Activated T-cell treated with anti-CD3 and anti-CD28 coated beads for 1 hour (primary cell): Measurements from ENCODE around the gene NSMCE4A.
"Not testable (repeated sequence)": the region's sequence is repeated elsewhere in the genome, so short reads cannot be mapped to it uniquely, and the experiment has no call there.

Source experiments
- DNase-seq: peaks from one replicate; pipeline ENCODE4 v3.0.0-alpha.2; 2020; ENCODE audit warnings: low read depth

NSMCE4A gene, protein sequence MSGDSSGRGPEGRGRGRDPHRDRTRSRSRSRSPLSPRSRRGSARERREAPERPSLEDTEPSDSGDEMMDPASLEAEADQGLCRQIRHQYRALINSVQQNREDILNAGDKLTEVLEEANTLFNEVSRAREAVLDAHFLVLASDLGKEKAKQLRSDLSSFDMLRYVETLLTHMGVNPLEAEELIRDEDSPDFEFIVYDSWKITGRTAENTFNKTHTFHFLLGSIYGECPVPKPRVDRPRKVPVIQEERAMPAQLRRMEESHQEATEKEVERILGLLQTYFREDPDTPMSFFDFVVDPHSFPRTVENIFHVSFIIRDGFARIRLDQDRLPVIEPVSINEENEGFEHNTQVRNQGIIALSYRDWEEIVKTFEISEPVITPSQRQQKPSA

DNA sequence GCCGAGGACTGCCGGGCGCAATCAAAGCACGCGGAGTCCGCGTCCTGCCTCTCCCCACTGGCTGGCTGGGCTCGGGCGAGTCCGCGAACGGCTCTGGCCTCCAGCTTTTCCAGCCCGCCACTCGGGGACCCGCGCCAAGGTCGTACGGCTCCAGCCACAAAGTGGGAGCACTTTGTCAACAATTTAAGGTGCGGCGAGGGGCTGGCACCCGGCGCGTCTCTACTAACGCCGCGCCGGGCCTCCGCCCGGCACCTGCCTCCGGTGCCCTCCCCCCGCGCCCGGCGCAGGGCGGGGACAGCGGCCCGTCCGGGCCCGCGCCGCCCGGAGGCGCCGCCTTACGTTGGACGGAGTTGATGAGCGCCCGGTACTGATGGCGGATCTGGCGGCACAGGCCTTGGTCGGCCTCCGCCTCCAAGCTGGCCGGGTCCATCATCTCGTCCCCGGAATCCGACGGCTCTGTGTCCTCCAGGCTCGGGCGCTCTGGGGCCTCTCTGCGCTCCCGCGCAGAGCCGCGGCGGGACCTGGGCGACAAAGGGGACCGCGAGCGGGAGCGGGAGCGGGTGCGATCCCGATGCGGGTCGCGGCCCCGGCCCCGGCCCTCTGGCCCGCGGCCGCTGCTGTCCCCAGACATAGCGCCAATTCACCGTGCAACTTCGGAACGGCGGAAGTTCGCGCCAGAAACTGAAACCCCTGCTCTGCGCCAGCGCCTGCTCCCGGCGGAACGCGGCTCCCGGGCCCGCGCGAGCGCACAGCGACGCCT lies at the start of gene NSMCE4A:
NSMCE4A (minus strand) TSS at position 683 of the 760 bp plus-strand sequence; CDS start at position 631, 52 bp downstream.
- peak; percentile 53 for DNase-seq

DNA sequence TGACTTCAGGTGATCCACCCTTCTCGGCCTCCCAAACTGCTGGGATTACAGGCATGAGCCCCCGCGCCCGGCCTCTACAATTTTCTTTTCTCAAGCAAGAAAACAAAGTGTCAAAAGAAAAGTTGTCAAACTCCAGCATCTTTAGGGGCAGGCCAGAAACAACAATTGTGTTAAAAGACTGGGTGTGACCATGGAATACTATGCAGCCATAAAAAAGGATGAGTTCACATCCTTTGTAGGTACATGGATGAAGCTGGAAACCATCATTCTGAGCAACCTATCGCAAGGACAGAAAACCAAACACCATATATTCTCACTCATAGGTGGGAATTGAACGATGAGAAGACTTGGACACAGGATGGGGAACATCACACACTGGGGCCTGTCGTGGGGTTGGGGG lies 48.2 kb upstream of the NSMCE4A start:
- not testable (repeated sequence) for DNase-seq

DNA sequence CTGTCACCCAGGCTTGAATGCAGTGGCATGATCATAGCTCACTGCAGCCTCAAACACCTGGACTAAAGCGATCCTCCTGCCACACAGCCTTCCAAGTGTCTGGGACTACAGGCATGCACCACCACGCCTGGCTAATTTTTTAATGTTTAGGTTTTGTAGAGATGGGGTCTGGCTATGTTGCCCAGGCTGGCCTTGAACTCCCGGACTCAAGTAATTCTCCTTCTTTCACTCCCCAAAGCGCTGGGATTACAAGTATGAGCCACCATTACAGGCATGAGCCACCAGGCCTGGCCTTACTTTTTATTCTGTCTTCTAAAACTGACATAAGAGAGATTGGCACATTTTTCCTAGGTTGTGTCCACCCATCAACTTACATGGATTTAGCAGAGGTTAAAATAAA lies 47.3 kb upstream of the NSMCE4A start:
- DNase-seq: no peak

DNA sequence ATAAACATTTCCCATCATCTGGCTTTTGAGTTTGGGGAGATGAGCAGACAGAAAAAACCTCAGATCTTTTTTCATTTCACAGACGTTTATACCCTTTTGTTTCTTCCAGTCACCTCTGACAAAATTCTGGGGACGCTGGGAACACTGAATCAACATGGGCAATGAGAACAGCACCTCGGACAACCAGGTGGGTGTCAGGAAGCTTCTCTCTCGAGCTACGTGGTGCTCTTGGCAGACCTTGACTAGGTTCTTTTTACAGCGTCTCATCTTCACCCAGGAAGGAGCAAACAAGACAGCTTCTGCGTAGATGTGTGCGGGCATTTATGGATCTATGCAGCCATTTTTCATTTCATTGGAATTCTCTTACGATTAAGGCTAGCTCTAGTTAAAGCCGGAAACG lies 46.8 kb upstream of the NSMCE4A start:
- no peak for DNase-seq

DNA sequence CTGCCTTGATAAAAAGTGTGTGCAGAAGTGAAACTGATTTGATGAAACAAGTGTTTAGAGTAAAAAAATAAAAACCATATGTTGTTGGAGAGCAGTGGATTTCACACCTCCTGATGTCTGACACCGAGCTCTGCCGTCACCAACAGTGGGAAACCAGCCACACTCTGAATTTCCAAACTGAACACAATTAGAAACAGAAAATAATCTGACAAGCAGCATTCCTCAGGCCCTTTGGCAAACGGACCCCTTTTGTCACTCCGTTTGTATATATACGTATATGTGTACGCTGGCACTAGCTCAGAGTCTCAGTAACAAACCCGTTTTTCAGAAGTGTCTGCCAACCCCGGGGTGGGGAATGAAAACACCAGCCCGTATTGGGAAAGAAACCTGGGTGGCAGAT lies 46.4 kb upstream of the NSMCE4A start:
- DNase-seq: no peak

DNA sequence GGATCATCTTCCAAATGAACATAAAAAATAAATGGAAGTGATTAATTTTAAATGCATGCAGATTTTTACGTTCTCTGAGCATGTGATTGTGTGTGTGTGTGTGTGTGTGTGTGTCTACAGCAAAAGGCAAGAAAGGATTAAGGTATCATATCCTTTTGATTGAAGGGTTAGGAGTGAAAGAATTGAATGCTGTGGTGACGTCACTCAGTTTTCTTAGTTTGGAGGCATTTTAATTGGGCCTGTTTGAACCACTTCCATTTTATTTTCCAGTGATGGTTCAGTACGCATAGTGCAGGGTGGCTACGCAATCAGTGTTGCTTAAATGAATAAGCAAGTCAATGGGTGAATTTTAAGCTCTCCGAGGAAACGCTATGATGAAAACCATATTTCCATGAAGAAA lies 45.2 kb upstream of the NSMCE4A start:
- DNase-seq: no peak

DNA sequence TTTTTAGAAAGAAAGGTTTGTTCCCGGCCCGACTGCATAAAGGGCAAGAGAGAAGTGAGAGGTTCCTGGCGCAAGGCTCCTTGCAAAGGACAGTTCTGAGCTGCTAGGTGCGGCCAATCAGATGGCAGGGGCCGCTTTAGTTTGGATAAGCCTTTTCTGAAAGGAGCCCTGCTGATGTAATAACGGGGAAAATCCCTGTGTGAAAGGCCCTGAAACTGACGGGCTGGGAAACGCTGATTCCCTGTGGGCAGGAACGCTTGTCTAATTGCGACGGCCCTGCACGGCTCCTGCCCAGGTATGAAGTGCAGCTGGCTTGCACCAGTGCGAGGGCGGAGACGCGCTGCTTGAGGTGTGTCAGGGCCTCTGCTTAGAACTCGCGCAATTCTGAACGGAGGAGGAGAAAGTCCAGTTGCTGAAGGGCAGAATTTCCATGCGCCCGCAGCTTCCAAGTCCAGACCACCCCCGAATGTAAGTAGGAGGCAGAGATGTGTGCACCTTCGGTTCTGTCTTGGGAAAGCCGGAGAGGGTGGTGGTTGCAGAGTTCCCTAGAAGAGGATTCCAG lies 44.5 kb upstream of the NSMCE4A start:
- DNase-seq: no peak

DNA sequence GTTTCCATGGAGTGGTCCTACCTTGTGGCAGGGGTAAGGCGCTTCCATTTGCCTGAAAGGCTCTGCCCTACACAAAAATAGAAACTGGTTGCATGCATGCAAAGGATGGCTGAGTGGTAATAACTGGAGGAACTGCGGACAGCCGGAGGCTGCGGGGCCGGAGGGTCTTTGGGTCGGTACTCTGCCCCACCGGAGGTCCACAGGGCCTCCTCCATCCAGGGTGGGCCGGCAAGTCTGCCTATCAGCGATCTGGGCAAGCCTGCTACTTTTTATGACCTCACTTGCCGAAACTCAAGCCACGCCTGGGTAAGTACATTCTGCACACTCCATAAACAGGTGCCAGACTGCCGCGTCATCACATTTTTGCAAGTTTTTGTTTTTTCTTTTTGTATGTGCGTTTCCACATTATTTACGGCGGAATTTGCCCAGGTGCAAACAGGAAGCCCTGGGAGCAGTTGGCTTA lies 44.0 kb upstream of the NSMCE4A start:
- DNase-seq: no peak

DNA sequence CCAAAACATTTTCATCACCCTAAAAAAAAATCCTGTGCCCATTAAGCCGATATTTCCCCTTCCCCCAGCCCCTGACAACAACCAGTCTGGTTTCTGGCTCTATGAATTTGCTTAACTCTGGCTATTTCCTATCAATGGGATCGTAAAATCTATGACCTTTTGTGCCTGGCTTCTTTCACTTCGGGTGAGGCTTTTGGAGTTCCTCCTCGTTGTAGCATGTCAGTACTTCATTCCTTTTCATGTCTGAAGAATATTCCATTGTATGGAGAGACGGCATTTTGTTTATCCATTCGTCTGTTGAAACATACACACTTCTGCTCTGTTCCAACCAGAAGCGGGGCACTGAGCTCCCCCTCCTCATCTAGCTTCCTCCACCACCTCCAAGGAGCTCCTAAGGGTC lies 43.5 kb upstream of the NSMCE4A start:
- DNase-seq: no peak

DNA sequence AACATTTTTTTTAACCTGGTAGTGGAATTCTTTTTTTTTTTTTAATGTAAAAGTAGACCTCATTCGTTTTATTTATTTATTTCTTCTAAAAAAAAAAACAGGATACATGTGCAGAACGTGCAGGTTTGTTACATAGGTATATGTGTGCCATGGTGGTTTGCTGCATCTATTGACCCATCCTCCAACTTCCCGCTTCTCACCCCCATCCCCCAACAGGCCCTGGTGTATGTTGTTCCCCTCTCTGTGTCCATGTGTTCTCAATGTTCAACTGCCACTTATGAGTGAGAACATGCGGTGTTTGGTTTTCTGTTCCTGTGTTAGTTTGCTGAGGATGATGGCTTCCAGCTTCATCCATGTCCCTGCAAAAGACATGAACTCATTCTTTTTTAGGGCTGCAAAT lies 42.9 kb upstream of the NSMCE4A start:
- DNase-seq: not testable (repeated sequence)

DNA sequence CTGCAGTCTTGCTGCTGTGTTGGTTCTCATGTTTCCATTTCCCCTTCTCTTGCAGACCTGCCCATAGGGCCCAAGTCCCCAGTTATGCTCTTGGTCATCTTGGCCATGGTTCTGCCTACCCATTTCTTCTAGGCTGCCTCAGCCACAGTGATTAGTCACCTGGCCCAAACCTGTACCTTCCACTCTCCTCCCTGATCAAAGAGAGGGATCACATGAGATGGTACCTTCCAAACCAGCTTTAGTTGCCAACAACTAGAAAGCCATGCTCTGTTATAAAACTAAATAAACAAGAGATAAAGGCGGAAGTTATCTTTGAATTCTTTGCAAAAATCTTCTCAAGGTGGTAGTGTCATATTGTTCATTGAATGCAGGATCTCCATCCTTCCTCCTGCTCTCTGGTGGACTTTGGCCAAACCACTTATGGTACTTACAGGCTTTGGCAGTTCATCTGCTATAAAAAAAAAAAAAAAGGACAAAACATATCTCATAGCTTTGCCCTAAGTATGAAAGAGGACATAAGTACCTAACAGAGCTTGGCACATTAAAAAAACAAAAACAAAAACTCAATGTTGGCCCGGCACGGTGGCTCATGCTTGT lies 39.7 kb upstream of the NSMCE4A start:
- no peak for DNase-seq

DNA sequence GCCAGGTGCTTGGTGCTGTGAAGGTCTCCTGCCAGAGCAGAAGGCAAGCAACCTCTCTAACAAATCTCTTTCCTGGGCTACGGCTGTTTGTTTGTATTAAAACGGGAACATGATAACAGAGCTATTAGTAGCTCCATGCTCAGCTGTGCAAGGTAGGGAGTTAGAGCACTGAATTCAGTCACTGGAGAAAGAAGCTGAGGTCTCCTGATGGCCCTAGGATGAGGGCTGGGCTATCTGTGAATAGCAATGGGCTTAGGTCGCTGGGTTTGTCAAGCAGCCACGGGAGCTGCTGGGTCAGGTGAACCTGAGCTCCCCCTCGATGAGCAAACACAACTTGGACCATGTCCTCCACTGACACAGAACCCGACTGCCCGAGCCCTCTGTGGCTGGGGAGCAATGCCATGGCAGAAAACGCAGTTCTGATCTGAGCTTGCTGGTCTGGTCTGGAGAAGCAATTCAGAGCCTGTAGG lies 38.3 kb upstream of the NSMCE4A start:
- no peak for DNase-seq

DNA sequence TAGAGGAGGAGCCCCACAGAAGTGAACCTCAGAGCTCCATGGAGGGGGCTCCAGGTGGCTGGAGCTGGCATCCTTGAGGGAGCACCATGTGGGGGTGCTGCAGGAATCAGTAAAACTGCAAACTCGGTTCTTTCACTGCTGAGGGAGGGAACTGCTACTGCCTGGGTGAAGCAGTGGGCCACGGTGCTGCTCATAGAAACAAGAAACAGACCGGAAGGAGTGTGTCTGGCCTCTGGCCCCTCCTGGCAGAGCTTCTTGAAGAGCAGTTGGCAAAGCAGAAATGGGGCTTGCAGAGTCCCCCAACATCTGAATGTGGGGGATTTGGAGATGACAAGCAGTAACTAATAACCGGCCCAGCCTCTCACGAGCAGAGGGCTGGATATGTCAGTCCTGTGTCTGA lies 37.7 kb upstream of the NSMCE4A start:
- DNase-seq: no peak

DNA sequence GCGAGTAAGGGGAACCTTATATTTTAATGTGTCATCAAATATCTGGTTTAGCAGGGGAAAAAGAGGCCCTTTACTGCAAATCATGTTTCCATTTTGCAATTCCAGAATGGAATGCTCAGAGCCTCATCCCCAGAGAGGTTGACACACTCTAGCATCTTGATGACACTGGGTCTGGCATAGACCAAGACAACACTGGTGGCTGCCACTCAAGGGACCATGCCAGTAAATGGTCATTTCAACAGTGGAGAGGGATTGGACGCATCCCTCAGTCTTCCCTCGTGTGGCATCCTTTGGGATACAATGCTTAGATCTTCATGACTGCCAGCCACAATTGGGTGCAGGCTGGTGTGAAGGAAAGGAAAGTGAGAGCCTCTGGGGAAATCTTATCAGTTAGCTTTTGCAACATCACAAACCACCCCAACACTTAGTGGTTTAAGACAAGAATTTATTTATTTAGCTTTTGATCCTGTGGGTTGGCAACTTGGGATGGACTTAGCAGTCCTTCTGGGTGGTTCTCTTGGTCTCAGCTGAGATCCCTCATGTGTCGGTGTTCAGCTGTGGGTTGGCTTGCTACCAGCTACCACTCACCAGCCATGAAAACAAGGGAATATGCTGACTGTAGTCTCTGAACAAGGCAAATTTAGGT lies 35.5 kb upstream of the NSMCE4A start:
- no peak for DNase-seq

DNA sequence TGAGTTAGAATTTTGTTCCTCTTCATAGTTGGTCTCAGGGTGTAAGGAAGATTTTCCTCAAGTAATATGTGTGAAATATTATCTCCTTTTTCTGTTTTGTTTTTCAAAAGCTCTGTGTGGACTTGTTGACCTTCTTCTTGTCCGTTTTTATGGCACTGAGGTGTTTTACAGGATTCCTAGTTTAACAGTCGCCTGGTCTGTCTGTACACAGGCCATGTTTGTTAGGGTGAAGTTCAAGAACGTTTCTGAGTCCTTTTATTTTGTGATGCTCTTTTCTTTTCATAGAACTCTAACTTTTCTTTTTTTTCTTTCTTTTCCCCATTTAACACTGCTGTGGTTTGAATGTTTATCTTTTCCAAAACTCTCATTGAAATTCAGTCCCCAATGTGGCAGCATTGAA lies 32.4 kb upstream of the NSMCE4A start:
- no peak for DNase-seq

DNA sequence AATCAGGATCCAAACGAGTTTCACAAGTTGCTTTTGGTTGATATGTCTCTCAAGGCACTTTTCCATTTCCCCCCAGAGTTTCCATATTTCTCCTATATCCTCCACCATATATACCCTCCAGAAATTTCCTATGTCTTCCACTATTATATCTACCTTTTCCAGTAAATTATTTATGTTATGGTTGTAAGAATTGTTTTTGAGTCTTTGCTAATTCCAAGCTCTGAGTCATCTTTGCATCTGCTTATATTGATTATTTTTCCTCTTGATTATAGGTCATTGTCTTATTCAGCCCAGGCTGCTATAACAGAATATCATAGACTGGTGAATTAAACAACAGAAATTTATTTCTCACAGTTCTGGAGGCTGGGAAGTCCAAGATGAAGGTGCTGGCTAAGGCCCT lies 26.7 kb upstream of the NSMCE4A start:
- no peak for DNase-seq

DNA sequence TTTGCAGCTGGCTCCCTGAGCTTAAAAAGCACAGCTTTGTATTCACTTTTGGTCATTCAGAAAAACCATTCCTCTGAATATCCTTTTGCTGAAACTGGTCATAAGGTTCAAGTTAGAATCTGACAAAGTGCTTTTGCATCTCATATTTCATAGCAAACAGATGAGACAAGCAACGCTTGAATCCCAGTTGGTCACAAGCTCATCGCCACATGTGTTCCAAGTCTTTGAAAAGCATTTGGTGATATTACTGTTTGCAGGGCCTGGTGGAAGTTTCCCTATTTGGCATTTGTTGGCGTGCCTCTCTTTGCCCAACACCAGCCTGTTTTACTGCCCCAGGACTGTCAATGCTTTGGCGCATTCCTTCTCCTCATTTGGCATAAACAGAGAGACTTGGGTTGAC lies 24.3 kb upstream of the NSMCE4A start:
- DNase-seq: no peak

DNA sequence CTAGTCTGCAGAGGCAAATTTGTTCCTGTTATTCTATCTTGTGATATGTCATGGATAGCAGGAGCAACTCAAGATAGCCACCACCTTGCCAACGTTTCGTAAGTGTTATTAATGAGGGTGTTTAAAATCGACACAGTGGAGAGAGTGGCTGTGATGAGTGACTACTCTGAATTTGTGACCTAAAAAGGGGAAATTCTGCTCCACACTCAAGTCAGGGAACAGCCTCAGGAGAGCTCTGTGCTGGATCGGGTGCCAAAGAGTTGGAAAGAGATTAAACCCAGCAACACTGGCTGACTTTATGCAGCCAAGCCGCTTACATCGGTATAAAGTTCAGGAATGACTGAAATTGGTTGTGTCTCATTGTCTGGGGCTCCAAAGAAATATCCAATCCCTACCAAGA lies 23.4 kb upstream of the NSMCE4A start:
- DNase-seq: no peak

DNA sequence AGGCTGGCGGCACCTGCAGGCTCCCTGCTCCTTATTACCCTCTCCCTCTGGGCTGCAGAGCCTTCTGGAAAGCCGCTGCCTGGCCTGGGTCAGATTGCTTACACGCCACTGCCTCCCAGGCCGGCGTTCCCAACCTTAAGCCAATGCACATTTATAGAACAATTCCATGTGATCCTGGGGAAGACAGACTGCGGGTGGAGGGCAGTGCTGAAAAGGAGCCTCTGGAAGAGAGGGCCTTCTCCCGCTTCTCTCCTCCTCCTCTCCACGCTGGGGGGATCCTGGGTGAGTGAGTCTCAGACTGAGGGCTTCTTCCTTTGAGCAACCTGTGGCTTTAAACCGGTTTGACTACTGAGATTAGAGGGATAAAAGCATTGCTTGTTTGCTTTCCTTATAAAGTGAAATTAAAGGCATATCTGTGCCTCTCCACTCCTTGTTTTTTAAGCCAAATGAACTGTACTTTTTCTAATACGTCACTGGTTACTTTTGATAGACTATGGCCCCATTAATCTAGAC lies 19.5 kb upstream of the NSMCE4A start:
- no peak for DNase-seq

DNA sequence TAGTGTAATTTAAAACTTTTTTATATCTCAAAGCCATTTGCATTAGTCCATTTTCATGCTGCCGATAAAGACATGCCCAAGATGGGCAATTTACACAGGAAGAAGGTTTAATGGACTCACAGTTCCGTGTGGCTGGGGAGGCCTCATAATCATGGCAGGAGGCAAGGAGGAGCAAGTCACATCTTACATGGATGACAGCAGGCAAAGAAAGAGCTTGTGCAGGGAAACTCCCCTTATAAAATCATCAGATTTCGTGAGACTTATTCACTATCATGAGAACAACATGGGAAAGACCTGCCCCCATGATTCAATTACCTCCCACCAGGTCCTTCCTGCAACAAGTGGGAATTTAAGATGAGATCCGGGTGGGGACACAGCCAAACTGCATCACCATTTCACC lies 16.7 kb upstream of the NSMCE4A start:
- DNase-seq: not testable (repeated sequence)

DNA sequence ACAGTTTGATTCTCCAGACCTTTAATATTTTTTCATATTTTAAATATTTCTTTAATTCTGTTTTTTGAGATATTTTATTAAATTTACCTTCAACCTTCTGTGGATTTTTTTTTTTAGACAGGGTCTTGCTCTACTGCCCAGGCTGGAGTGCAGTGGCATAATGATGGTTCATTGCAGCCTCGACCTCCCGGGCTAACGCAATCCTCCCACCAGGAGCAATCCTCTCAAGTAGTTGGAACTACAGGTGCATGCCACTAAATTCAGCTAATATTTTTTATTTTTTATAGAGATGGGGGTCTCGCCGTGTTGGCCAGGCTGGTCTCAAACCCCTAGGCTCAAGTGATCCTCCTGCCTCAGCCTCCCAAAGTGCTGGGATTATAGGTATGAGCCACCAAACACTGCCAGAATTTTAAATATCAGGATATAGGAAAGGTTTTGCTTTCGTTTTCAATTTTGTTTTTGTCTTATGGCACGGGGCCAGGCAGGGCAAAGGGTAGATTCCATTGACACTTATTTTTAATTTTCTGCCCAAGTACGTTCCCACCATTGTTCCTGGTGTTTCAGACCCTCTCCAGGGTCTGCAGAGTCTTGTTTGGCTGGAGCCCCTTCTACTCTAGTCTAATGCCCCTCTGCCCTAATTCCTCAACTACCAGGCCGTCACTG lies 15.1 kb upstream of the NSMCE4A start:
- DNase-seq: no peak
